Prostate gland (tissue), 2 donors: ENCODE results near the gene KCNK2.

ENCODE experiments used
- CTCF ChIP-seq, 4 experiments: fragments of 200-600 bp in 2 of 4; fragments of 450-650 bp in 2 of 4; sonication (generic) in 2 of 4; IDR thresholded peaks; 1 replicate in 3 of 4; 2 replicates in 1 of 4; pipeline ENCODE4 v1.5.1; 2016 to 2019; ENCODE audit warnings: antibody characterized with exemption in 4 of 4, mild to moderate bottlenecking in 2 of 4, moderate library complexity in 2 of 4
- POLR2A ChIP-seq: fragments of 450-650 bp; IDR thresholded peaks from one replicate; pipeline ENCODE4 v1.6.1; 2016; ENCODE audit warnings: antibody characterized with exemption, mild to moderate bottlenecking
- POLR2AphosphoS5 ChIP-seq: sonication (generic); formaldehyde crosslinking; IDR thresholded peaks from one replicate; pipeline ENCODE4 v1.6.1; 2017; ENCODE audit warnings: antibody characterized with exemption

GRCh38 chr1:215140135-215140534 is 57.6 kb downstream of the KCNK2 start:
- TF ChIP-seq CTCF (IDR thresholded peaks at IDR 0.05) (no peak), POLR2AphosphoS5 (no peak), POLR2A (no peak)
